ENCODE results near the gene GALNT1.

DNA sequence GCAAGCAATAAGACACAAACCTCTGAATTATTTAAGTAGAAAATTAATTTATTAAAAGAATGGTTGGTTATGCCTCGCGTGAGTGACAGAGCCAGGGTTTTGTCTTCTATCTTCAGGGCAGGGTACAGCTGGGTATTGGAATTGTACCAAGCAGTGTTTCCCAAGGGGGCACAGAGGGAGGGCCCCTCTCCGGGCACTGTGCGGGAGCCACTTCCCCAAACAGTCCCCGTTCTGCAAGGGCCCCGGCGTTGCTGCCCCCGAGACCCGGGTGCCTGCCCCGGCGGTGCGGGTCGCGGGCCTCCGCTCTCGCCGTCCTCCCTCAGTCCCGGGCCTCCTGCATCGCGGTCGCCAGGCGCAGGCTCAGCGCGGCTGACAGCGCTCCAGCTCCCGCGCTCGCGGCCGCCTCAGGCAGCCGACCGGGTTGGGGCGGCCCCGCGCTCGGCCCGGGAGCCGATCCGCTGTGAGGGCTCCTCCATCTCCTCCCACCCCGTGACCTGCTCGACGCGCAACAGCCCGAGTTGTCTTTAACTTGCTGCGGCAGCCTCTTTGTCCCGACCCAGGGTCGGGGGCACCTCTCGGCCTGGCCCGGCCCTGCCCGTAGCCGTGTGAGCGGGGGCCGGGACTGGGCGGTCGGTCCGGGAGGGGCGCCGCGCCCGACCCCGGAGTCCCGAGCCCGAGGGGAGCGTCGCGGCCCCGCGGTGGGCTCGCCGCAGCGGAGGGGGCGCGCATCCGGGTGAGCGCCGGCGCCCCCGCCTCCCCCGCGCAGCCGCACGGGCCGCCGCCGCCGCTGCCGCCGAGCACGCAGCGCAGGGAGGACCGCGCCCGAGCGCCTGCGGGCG lies 620 bp upstream of the GALNT1 start:
- TF ChIP-seq, protein P1, sequence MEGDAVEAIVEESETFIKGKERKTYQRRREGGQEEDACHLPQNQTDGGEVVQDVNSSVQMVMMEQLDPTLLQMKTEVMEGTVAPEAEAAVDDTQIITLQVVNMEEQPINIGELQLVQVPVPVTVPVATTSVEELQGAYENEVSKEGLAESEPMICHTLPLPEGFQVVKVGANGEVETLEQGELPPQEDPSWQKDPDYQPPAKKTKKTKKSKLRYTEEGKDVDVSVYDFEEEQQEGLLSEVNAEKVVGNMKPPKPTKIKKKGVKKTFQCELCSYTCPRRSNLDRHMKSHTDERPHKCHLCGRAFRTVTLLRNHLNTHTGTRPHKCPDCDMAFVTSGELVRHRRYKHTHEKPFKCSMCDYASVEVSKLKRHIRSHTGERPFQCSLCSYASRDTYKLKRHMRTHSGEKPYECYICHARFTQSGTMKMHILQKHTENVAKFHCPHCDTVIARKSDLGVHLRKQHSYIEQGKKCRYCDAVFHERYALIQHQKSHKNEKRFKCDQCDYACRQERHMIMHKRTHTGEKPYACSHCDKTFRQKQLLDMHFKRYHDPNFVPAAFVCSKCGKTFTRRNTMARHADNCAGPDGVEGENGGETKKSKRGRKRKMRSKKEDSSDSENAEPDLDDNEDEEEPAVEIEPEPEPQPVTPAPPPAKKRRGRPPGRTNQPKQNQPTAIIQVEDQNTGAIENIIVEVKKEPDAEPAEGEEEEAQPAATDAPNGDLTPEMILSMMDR (IDR thresholded peaks at IDR 0.05), result no peak
- peak; percentile 11 for TF ChIP-seq POLR2A (IDR thresholded peaks at IDR 0.05)

Measured in prostate gland (tissue), 2 donors.